HG03432 (cell line): Measurements from ENCODE around the gene FAM81A.

ENCODE experiments used
- ATAC-seq: cut with Tn5 transposase; IDR thresholded peaks from one replicate; pipeline ENCODE4 v1.9.1; 2021; ENCODE audit warnings: mild to moderate bottlenecking, moderate library complexity; ENCODE audit not compliant: unreplicated experiment

FAM81A gene

GRCh38 chr15:59569477-59569876 is 131.5 kb downstream of the FAM81A start:
- ATAC-seq = no peak

DNA sequence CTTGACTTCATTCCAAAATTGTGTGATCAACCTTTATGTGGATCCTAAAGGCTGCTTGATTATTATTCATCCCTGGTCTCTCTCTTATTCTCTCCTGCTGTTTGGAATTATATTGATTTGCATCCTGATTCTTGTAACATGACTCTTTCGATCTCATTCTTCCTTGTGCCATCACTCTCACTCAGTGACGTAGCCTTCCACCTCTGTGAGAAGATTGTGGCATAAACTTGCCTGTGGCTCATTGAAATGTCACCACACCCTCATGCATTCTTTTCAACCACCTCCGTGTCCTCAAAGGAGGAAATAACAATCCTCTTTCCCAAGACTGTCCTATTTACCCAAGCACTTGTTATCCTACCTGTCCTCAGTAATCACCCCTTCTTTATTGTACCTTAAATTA is 132.3 kb downstream of the FAM81A start:
- ATAC-seq = no peak

GRCh38 chr15:59571606-59572005 is 133.6 kb downstream of the FAM81A start:
- no peak for ATAC-seq
